Small intestine (tissue), 7 donors: Measurements from ENCODE around the gene TMEM17. TPM values are rescaled to one million over a fixed set of nuclear protein-coding genes. Genes with fewer than 3 reads are reported as not detected.

ENCODE experiments used
- DNase-seq, 2 donors: peaks; one replicate each; pipeline versions ENCODE4 v3.0.0 to v3.0.0-alpha.2; 2013
- FAIRE-seq: peaks from 2 replicates; lab custom pipeline; 2012; peaks lifted over from hg19 to GRCh38; lab: Jason Lieb, UNC
- H3K27ac ChIP-seq, 3 donors: one replicate each; pipeline ENCODE4 v1.5.1; 2013; ENCODE audit warnings: low read length in 2 of 3, mild to moderate bottlenecking in 2 of 3, control low read depth in 1 of 3, inconsistent platforms in 1 of 3, low read depth in 1 of 3, moderate library complexity in 1 of 3
- H3K27me3 ChIP-seq, 3 donors: one replicate each; pipeline ENCODE4 v1.6.1; 2013; ENCODE audit warnings: low read length in 3 of 3, inconsistent platforms in 1 of 3; ENCODE audit not compliant: control insufficient read depth in 3 of 3, insufficient read depth in 3 of 3
- H3K36me3 ChIP-seq, 3 donors: one replicate each; pipeline ENCODE4 v1.6.1; 2013; ENCODE audit warnings: low read length in 3 of 3, inconsistent platforms in 1 of 3, low read depth in 1 of 3, mild to moderate bottlenecking in 1 of 3, moderate library complexity in 1 of 3; ENCODE audit not compliant: control insufficient read depth in 3 of 3, insufficient read depth in 2 of 3
- H3K4me1 ChIP-seq, 3 donors: one replicate each; pipeline ENCODE4 v1.6.1; 2013; ENCODE audit warnings: low read length in 2 of 3, inconsistent platforms in 1 of 3, low read depth in 1 of 3, mild to moderate bottlenecking in 1 of 3, moderate library complexity in 1 of 3; ENCODE audit not compliant: control insufficient read depth in 3 of 3, insufficient read depth in 2 of 3
- H3K4me3 ChIP-seq, 3 donors: one replicate each; pipeline ENCODE4 v1.5.1; 2013; ENCODE audit warnings: low read length in 3 of 3, control low read depth in 1 of 3, inconsistent platforms in 1 of 3, low read depth in 1 of 3, mild to moderate bottlenecking in 1 of 3, moderate library complexity in 1 of 3
- H3K9me3 ChIP-seq, 2 donors: one replicate each; pipeline ENCODE4 v1.6.1; 2013; ENCODE audit warnings: low read depth in 1 of 2, low read length in 1 of 2; ENCODE audit not compliant: control insufficient read depth in 2 of 2, insufficient read depth in 1 of 2
- WGBS, 3 donors: extraction: QIAGEN DNeasy Blood & Tissue Kit; methylation state at CpG; one replicate each; pipeline ENCODE4 v1.1.7; 2013; 5-methylcytosine and 5-hydroxymethylcytosine counted together
- polyA plus RNA-seq, 4 donors: library from polyadenylated mRNA; stranded (reverse) in 3 of 4; unstranded in 1 of 4; fragments of 200-250 nt in 3 of 4; fragments of 120-200 nt in 1 of 4; gene quantifications; one replicate each; pipeline versions ENCODE4 v1.2.1 to v1.2.3, GENCODE V29; 2013
- donor health status: healthy with polysubstance abuse.
- donor health status: control.
- donor health status: control.
- donor health status: Bipolar disorder and iron deficiency.
- donor health status: healthy.

Gene TMEM17
- polyA plus RNA-seq, 4 donors, result 1.2 to 4.1 TPM; not detected in 2

DNA sequence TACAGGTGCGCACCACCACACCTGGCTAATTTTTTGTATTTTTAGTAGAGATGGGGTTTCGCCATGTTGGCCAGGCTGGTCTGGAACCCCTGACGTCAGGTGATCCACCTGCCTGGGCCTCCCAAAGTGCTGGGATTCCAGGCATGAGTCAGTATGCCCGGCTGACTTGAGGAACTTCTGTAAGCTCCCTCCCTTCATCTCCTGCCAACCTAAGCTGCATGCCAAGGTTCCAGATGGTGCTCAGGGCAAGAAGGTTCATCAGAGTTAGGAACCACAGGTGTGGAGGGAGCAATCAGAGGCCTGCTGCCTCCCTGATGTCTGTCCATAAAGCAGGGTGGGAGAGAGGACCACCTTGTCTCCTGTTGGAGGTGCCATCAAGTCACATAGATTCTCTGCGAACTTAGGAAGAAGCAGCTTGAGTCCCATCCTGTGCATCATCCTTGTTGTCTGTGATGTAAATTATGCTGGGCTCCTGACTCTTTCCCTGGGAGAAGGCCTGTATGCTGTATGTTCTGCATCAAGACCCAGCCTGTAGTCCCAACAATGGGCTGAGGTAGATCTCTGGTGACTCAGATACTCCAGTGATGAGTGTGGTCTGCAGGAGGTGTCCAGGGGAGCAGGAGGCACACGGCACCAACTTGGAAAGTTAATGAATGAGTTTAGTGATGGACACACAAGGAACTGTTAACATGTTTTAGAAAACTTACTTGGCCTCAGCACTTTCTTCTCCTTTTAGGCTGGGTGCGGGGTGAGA, 53.1 kb downstream of the TMEM17 start:
- H3K4me1 ChIP-seq, result peaks cover 0 to 10% (median 0%) of the 10 kb centered on the region in 3 donors
- DNase-seq (no peak), FAIRE-seq (no peak)

DNA sequence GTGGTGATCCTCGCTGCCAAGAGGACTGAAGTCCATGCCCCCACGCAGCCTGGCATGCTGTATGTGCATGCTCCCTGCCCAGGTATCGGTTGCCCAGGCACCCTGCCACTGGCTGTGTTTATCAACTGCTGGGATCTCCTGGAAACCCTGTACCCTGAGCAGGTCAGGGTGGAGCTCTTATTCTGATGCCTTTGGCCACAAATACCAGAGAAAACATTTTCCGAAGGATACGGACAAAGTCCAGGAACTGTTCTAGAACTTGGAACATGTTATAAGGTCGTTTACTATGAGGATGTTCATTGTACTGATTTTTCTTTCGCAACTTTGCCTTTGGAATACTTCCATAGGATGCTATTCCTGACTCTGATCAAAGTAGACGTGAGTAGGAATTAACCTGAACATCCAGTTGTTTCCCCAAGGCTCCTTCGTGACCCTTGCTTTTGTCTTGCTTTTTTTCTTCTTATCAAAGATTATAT, 55.2 kb downstream of the TMEM17 start:
- WGBS, 3 donors, result 12 to 66% (median 30%) methylated on average over 9 of the region's 9 CpGs
- no peaks in the 10 kb centered on the region for H3K9me3 ChIP-seq
- FAIRE-seq, result no peak
- DNase-seq, result peak; percentile 25 to 94
- no peaks in the 10 kb centered on the region for H3K36me3 ChIP-seq
- H3K4me3 ChIP-seq, result no peak overlapping the region
- peaks cover 0 to 4% (median 0%) of the 10 kb centered on the region in 3 donors for H3K4me1 ChIP-seq
- no peaks in the 10 kb centered on the region for H3K27me3 ChIP-seq
- no peak overlapping the region for H3K27ac ChIP-seq

More for the DNA sequence above, 53.1 kb downstream of the TMEM17 start:
- no peaks in the 10 kb centered on the region for H3K36me3 ChIP-seq
- no peak overlapping the region for H3K4me3 ChIP-seq
- WGBS, 3 donors, result 77 to 86% (median 79%) methylated on average over 7 of the region's 7 CpGs
- no peaks in the 10 kb centered on the region for H3K9me3 ChIP-seq
- peaks cover 0 to 2% (median 0%) of the 10 kb centered on the region in 3 donors for H3K27me3 ChIP-seq
- H3K27ac ChIP-seq, result no peak overlapping the region

Other genes with a start within 250 kb of the TMEM17 start
- 10 to 100 TPM; 11.0 to 29.7 (median 11.5) TPM for gene EHBP1, start 199.5 kb upstream of the TMEM17 start, polyA plus RNA-seq